Small intestine (tissue), 7 donors: ENCODE data around the gene MTMR10. TPM values are rescaled to one million over a fixed set of nuclear protein-coding genes. Genes with fewer than 3 reads are reported as not detected.

ENCODE experiments used
- DNase-seq, 2 donors: peaks; one replicate each; pipeline versions ENCODE4 v3.0.0 to v3.0.0-alpha.2; 2013
- FAIRE-seq: peaks from 2 replicates; lab custom pipeline; 2012; peaks lifted over from hg19 to GRCh38; lab: Jason Lieb, UNC
- H3K27ac ChIP-seq, 3 donors: one replicate each; pipeline ENCODE4 v1.5.1; 2013; ENCODE audit warnings: low read length in 2 of 3, mild to moderate bottlenecking in 2 of 3, control low read depth in 1 of 3, inconsistent platforms in 1 of 3, low read depth in 1 of 3, moderate library complexity in 1 of 3
- H3K27me3 ChIP-seq, 3 donors: one replicate each; pipeline ENCODE4 v1.6.1; 2013; ENCODE audit warnings: low read length in 3 of 3, inconsistent platforms in 1 of 3; ENCODE audit not compliant: control insufficient read depth in 3 of 3, insufficient read depth in 3 of 3
- H3K36me3 ChIP-seq, 3 donors: one replicate each; pipeline ENCODE4 v1.6.1; 2013; ENCODE audit warnings: low read length in 3 of 3, inconsistent platforms in 1 of 3, low read depth in 1 of 3, mild to moderate bottlenecking in 1 of 3, moderate library complexity in 1 of 3; ENCODE audit not compliant: control insufficient read depth in 3 of 3, insufficient read depth in 2 of 3
- H3K4me1 ChIP-seq, 3 donors: one replicate each; pipeline ENCODE4 v1.6.1; 2013; ENCODE audit warnings: low read length in 2 of 3, inconsistent platforms in 1 of 3, low read depth in 1 of 3, mild to moderate bottlenecking in 1 of 3, moderate library complexity in 1 of 3; ENCODE audit not compliant: control insufficient read depth in 3 of 3, insufficient read depth in 2 of 3
- H3K4me3 ChIP-seq, 3 donors: one replicate each; pipeline ENCODE4 v1.5.1; 2013; ENCODE audit warnings: low read length in 3 of 3, control low read depth in 1 of 3, inconsistent platforms in 1 of 3, low read depth in 1 of 3, mild to moderate bottlenecking in 1 of 3, moderate library complexity in 1 of 3
- H3K9me3 ChIP-seq, 2 donors: one replicate each; pipeline ENCODE4 v1.6.1; 2013; ENCODE audit warnings: low read depth in 1 of 2, low read length in 1 of 2; ENCODE audit not compliant: control insufficient read depth in 2 of 2, insufficient read depth in 1 of 2
- whole genome bisulfite sequencing, 3 donors: extraction: QIAGEN DNeasy Blood & Tissue Kit; methylation state at CpG; one replicate each; pipeline ENCODE4 v1.1.7; 2013; 5-methylcytosine and 5-hydroxymethylcytosine counted together
- polyA plus RNA-seq, 4 donors: library from polyadenylated mRNA; stranded (reverse) in 3 of 4; unstranded in 1 of 4; fragments of 200-250 nt in 3 of 4; fragments of 120-200 nt in 1 of 4; gene quantifications; one replicate each; pipeline versions ENCODE4 v1.2.1 to v1.2.3, GENCODE V29; 2013
- donor health status: healthy with polysubstance abuse.
- donor health status: control.
- donor health status: control.
- donor health status: Bipolar disorder and iron deficiency.
- donor health status: healthy.

MTMR10 gene
- polyA plus RNA-seq, 4 donors: 11.0 to 26.8 (median 21.8) TPM

- WGBS, 3 donors: 94 to 97% (median 97%) methylated on average over 8 of the region's 8 CpGs
- H3K9me3 ChIP-seq: no peaks in the 10 kb centered on the region
- H3K4me3 ChIP-seq: no peak overlapping the region
- peaks cover 12 to 69% (median 21%) of the 10 kb centered on the region in 3 donors for H3K36me3 ChIP-seq
- H3K4me1 ChIP-seq: no peaks in the 10 kb centered on the region
- DNase-seq: no peak
- no peak overlapping the region for H3K27ac ChIP-seq
- H3K27me3 ChIP-seq: no peaks in the 10 kb centered on the region
- no peak for FAIRE-seq
Observed at GRCh38 chr15:30926161-30926560, 65.3 kb downstream of the MTMR10 start.

- Histone ChIP-seq H3K27ac (no peak overlapping the region), H3K4me3 (no peak overlapping the region), H3K27me3 (no peaks in the 10 kb centered on the region), H3K9me3 (no peaks in the 10 kb centered on the region), H3K36me3 (peaks cover 12 to 72% (median 19%) of the 10 kb centered on the region in 3 donors), H3K4me1 (no peaks in the 10 kb centered on the region)
- no peak for FAIRE-seq
- 93 to 95% (median 95%) methylated on average over 9 of the region's 9 CpGs for WGBS, 3 donors
- DNase-seq: no peak
Observed at GRCh38 chr15:30925686-30926085, 65.7 kb downstream of the MTMR10 start.

- no peak for FAIRE-seq
- Histone ChIP-seq H3K9me3 (no peaks in the 10 kb centered on the region), H3K27me3 (no peaks in the 10 kb centered on the region), H3K36me3 (peaks cover 12 to 66% (median 19%) of the 10 kb centered on the region in 3 donors), H3K27ac (no peak overlapping the region), H3K4me3 (no peak overlapping the region), H3K4me1 (no peaks in the 10 kb centered on the region)
- 82 to 88% (median 88%) methylated on average over 5 of the region's 5 CpGs for WGBS, 3 donors
- no peak for DNase-seq
Observed at GRCh38 chr15:30924353-30924752, 67.1 kb downstream of the MTMR10 start.

- DNase-seq: no peak
- WGBS, 3 donors: 89 to 91% (median 91%) methylated on average over 7 of the region's 7 CpGs
- peaks cover 14 to 58% (median 21%) of the 10 kb centered on the region in 3 donors for H3K36me3 ChIP-seq
- H3K4me1 ChIP-seq: no peaks in the 10 kb centered on the region
- no peaks in the 10 kb centered on the region for H3K27me3 ChIP-seq
- H3K9me3 ChIP-seq: no peaks in the 10 kb centered on the region
- no peak for FAIRE-seq
- H3K4me3 ChIP-seq: no peak overlapping the region
- H3K27ac ChIP-seq: no peak overlapping the region
Observed at GRCh38 chr15:30923429-30923828, 68.0 kb downstream of the MTMR10 start.

GRCh38 chr15:30922480-30923311 is 68.7 kb downstream of the MTMR10 start:
- FAIRE-seq (no peak), DNase-seq (no peak)
- Histone ChIP-seq H3K36me3 (peaks cover 16 to 57% (median 23%) of the 10 kb centered on the region in 3 donors), H3K9me3 (no peaks in the 10 kb centered on the region), H3K4me3 (no peak overlapping the region), H3K27ac (no peak overlapping the region), H3K27me3 (no peaks in the 10 kb centered on the region), H3K4me1 (no peaks in the 10 kb centered on the region)
- WGBS, 3 donors: 85 to 89% (median 86%) methylated on average over 14 of the region's 14 CpGs

- Histone ChIP-seq H3K4me1 (no peaks in the 10 kb centered on the region), H3K9me3 (no peaks in the 10 kb centered on the region), H3K27me3 (no peaks in the 10 kb centered on the region), H3K27ac (no peak overlapping the region), H3K36me3 (peaks cover 18 to 52% (median 24%) of the 10 kb centered on the region in 3 donors), H3K4me3 (no peak overlapping the region)
- FAIRE-seq (no peak), DNase-seq (no peak)
- WGBS, 3 donors: 81 to 87% (median 85%) methylated on average over 9 of the region's 9 CpGs
Observed at GRCh38 chr15:30921781-30922479, 69.5 kb downstream of the MTMR10 start.

GRCh38 chr15:30921106-30921505 is 70.3 kb downstream of the MTMR10 start:
- Histone ChIP-seq H3K27ac (no peak overlapping the region), H3K4me1 (no peaks in the 10 kb centered on the region), H3K36me3 (peaks cover 18 to 48% (median 20%) of the 10 kb centered on the region in 3 donors), H3K9me3 (no peaks in the 10 kb centered on the region), H3K4me3 (no peak overlapping the region), H3K27me3 (no peaks in the 10 kb centered on the region)
- FAIRE-seq (no peak), DNase-seq (no peak)
- WGBS, 3 donors: 85 to 91% (median 90%) methylated on average over 4 of the region's 4 CpGs

GRCh38 chr15:30919877-30920550 is 71.4 kb downstream of the MTMR10 start:
- no peaks in the 10 kb centered on the region for H3K4me1 ChIP-seq
- 81 to 92% (median 83%) methylated on average over 5 of the region's 5 CpGs for WGBS, 3 donors
- no peak overlapping the region for H3K4me3 ChIP-seq
- no peak overlapping the region for H3K27ac ChIP-seq
- H3K36me3 ChIP-seq: peaks cover 16 to 37% (median 17%) of the 10 kb centered on the region in 3 donors
- H3K27me3 ChIP-seq: no peaks in the 10 kb centered on the region
- DNase-seq (no peak), FAIRE-seq (no peak)
- no peaks in the 10 kb centered on the region for H3K9me3 ChIP-seq
